GM19099 (cell line): ENCODE results near the gene CARTPT.

Source experiments
- POLR2A ChIP-seq: IDR thresholded peaks from 3 replicates; pipeline ENCODE4 v1.6.1; 2011; ENCODE audit warnings: low read depth; ENCODE audit not compliant: insufficient read length; ENCODE audit errors: extremely low read depth

Gene CARTPT

DNA sequence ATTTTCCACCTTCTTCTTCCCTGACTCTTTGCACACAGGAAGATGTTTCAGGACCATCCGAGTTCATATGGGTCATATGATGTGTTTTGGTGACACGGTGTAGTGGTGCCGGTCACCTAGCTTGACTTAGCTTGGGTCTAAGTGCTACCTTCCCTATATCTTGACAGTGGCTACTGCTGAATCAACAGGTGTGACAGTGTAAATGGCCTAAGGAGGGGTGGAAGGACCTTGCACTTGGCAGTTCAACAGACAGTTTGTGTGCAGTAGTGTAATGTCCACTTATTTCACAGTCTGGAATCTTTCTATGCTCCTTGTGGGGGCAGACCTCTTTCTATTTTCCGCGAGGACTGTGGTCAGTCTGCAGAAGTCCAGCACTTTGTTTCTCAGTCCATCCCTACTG, 43.8 kb downstream of the CARTPT start:
- no peak for TF ChIP-seq POLR2A

DNA sequence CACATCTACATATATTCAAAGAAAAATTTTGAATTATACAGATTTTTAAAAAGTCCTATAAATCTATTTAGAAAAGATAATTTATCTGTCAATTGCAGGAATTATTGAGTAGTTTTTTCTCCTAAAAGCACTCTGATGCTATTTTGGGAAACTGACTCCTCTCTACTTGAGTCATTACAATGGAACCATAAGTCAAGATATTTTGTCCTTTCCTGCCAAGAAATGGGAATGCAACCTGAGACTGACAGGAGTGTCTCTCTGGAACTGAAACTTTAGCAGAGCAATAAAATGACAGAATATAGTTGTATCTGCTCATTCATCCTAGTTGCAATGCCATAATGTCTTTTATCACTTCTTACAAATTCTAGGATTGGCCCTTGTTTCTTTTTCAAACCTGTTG, 48.6 kb downstream of the CARTPT start:
- TF ChIP-seq POLR2A: no peak

DNA sequence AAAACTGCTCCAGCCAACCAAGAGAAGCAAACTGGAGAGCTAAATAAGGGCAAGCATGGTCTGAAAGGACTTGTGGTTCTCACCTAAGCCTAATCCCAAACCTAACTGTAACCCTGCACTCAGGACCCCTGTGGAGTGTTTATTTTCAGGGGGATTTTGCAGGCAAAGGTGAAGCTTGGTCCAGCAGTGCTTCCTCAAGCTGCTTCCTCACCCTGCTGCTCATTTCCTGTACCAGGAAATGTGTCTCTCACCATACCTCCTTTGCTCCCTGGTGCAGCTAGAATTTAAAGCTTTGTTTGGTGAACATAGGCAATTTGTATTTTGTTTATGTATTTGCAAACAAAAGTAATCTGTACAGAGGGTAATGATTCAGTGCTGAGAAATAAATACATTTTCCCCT, 50.2 kb downstream of the CARTPT start:
- no peak for TF ChIP-seq POLR2A

DNA sequence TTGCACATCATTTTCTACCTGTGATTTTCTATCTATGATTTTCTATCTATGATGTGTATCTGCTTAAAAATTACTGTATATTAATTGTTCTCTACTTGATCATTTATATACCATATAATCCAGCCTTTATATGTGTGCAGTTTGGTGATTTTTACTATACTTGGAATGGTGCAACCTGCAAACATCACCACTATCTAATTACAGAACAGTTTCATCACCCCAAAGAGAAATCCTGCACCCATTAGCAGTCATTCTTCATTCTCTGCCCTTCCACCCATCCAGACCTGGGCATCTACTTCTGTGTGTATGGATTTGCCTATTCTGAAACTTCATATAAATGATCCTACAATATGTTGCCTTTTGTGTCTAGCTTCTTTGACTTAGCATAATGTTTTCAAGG, 51.3 kb downstream of the CARTPT start:
- no peak for TF ChIP-seq POLR2A
